H1 (cell line): ENCODE results near the gene CYYR1.

Source experiments
- CHD2 ChIP-seq: IDR thresholded peaks from 2 replicates; pipeline ENCODE4 v1.6.1; 2012; ENCODE audit warnings: low read length, improper control_type of control experiment
- CTCF ChIP-seq, 3 experiments: IDR thresholded peaks; 1 replicate in 2 of 3; 2 replicates in 1 of 3; pipeline versions ENCODE4 v1.5.1 to v1.6.1; 2011; ENCODE audit warnings: low read length in 3 of 3, mild to moderate bottlenecking in 3 of 3, inconsistent platforms in 2 of 3, low read depth in 1 of 3, moderate library complexity in 1 of 3; ENCODE audit not compliant: insufficient read depth in 1 of 3; ENCODE audit errors: control extremely low read depth in 1 of 3
- HDAC6 ChIP-seq: IDR thresholded peaks from one replicate; pipeline ENCODE4 v1.7.1; 2012; ENCODE audit warnings: low read depth, mild to moderate bottlenecking, inconsistent platforms, low read length, moderate library complexity
- SIRT6 ChIP-seq: IDR thresholded peaks from one replicate; pipeline ENCODE4 v1.7.1; 2012; ENCODE audit warnings: low read length, inconsistent platforms

- TF ChIP-seq HDAC6 (no peak), SIRT6 (no peak), CTCF (IDR thresholded peaks at IDR 0.05; ENCODE audit: control extremely low read depth in 1 of 3, insufficient read depth in 1 of 3, low read depth in 1 of 3, low read length in 3 of 3) (no peak), CHD2 (no peak)
These were observed 81.4 kb downstream of the CYYR1 start for GRCh38 chr21:26491663-26492062.
